ENCODE data around the gene NRG3. TPM values are rescaled to one million over a fixed set of nuclear protein-coding genes. Genes with fewer than 3 reads are reported as not detected.

The NRG3 gene
- total and polyA plus RNA-seq, 2 of the 4 experiments (the other 2 are of a cell fraction): not detected

DNA sequence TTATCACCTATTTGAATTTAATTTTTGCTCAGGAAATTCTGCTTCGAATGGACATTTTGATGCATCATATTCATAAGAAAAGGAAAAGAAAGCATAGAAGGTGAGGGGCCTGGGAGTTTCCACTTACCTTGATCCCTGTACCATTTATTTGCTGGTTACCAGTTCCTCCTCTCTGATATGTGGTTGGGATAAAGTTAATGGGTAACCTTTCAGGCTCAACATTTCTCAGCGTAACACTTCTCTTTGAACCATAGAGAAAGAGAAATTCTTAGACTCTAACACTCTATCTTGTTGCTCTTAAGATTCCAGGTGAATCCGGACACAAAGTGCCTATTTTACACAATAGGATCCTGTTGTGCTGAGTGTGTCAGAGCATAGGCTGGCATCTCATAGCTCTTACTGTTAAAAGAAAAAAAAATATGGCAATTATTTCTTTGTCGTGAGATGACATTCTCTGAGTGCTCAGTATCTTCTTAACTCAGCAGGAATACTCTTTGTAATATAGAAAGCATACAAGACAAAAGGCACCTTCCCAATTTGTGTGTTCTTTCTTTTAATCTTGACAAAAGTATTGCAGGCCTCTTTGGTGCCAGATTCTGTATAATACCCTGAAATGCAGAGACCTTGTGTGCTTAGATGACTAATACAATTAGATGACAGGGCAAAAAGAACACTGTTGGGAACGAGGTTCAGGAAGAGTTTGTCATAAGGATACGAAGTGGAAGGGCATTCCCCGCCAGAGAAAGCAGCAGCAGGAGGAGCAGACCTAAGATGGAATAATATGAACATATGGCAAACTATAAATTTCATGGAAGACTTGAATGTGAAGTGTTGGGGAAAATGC lies 689.6 kb downstream of the NRG3 start:
- intact Hi-C loops (cut with micrococcal nuclease) (no loop called here), in situ Hi-C loops (cut with MboI; ENCODE audit: low sequenced_read_pairs) (no loop called here), dilution Hi-C loops (cut with HindIII; ENCODE audit: low sequenced_read_pairs, unreplicated experiment) (no loop called here)
- no TSS peak for BruUV-seq (replicated peaks)
- Histone ChIP-seq H2AK9ac (replicated peaks; ENCODE audit: low read depth, low read length, poor library complexity) (no peak overlapping the region), H2AFZ (replicated peaks; ENCODE audit: low read length, poor library complexity) (no peak overlapping the region), H2BK20ac (ENCODE audit: low read depth, low read length) (no peak overlapping the region), H4K20me1 (ENCODE audit: insufficient read depth, low read length) (no peaks in the 10 kb centered on the region), H3K36me3 (ENCODE audit: control insufficient read depth, insufficient read depth, low read length) (no peaks in the 10 kb centered on the region), H3K56ac (ENCODE audit: extremely low read depth, insufficient read depth, low read length) (no peak overlapping the region), H2BK120ac (ENCODE audit: low read depth, low read length) (no peak overlapping the region), H3K79me1 (ENCODE audit: low read depth in 1 of 2, low read length in 2 of 2) (no peaks in the 10 kb centered on the region), H3K9me3 (ENCODE audit: control insufficient read depth, insufficient read depth, low read length) (peaks cover 7% of the 10 kb centered on the region), H3K18ac (ENCODE audit: low read depth, low read length) (no peak overlapping the region), H2AK5ac (ENCODE audit: low read depth, low read length) (no peak overlapping the region), H3K4me2 (ENCODE audit: low read depth, low read length) (no peak overlapping the region), H2BK5ac (ENCODE audit: low read depth, low read length, poor library complexity, severe bottlenecking) (no peak overlapping the region), H3K4ac (ENCODE audit: low read depth, low read length) (no peak overlapping the region), H3K4me1 (ENCODE audit: control insufficient read depth, insufficient read depth, low read length) (no peaks in the 10 kb centered on the region), H3K27ac (ENCODE audit: insufficient read depth, low read length) (no peak overlapping the region), H3K9ac (ENCODE audit: low read depth, low read length) (no peak overlapping the region), H3K14ac (replicated peaks; ENCODE audit: low read depth, low read length) (no peak overlapping the region), H4K91ac (ENCODE audit: insufficient read depth, low read depth, low read length) (no peak overlapping the region), H3K9me1 (ENCODE audit: insufficient read depth, low read length) (no peaks in the 10 kb centered on the region), H2BK15ac (ENCODE audit: low read depth, low read length) (no peak overlapping the region), H4K5ac (ENCODE audit: low read depth, low read length) (no peak overlapping the region), H4K8ac (ENCODE audit: low read depth in 2 of 2, low read length in 2 of 2) (no peak overlapping the region), H3K27me3 (ENCODE audit: control insufficient read depth, insufficient read depth, low read length) (no peaks in the 10 kb centered on the region), H3K4me3 (ENCODE audit: insufficient read depth, low read depth, low read length) (no peak overlapping the region), H3K23ac (ENCODE audit: low read depth, low read length) (no peak overlapping the region)
- no peak for DNase-seq
- TF ChIP-seq SMC3 (IDR thresholded peaks at IDR 0.05; ENCODE audit: low read depth, low read length): no peak
- TF ChIP-seq POLR2A (IDR thresholded peaks at IDR 0.05; ENCODE audit: low read depth, low read length): no peak
- TF ChIP-seq RFX5 (IDR thresholded peaks at IDR 0.05; ENCODE audit: low read depth, low read length): no peak
- no peak for TF ChIP-seq CHD1 (IDR thresholded peaks at IDR 0.05; ENCODE audit: low read depth, low read length)
- TF ChIP-seq, protein P1, sequence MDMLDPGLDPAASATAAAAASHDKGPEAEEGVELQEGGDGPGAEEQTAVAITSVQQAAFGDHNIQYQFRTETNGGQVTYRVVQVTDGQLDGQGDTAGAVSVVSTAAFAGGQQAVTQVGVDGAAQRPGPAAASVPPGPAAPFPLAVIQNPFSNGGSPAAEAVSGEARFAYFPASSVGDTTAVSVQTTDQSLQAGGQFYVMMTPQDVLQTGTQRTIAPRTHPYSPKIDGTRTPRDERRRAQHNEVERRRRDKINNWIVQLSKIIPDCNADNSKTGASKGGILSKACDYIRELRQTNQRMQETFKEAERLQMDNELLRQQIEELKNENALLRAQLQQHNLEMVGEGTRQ (IDR thresholded peaks at IDR 0.05; ENCODE audit: low read depth, low read length): no peak
- no peak for TF ChIP-seq RAD21 (IDR thresholded peaks at IDR 0.05; ENCODE audit: low read length)
- no peak for TF ChIP-seq NFE2L2 (IDR thresholded peaks at IDR 0.05; ENCODE audit: low read depth, low read length)
- WGBS, 2 experiments (ENCODE audit: extremely low coverage in 2 of 2, insufficient read length in 1 of 2): no CpG with 5 or more reads among the region's 7 CpGs
- ChIA-PET CTCF (no interaction called here), POLR2A (ENCODE audit: unreplicated experiment) (no interaction called here)
- no peak for ATAC-seq (ENCODE audit: low read depth)

All from IMR-90 (cell line).